GM23338 (cell line): ENCODE measurements around the gene TTC28. TPM values are rescaled to one million over a fixed set of nuclear protein-coding genes. Genes with fewer than 3 reads are reported as not detected.

ENCODE experiments used
- ATAC-seq: fragments of 200-7000 bp; cut with Tn5 transposase; 3 replicates; pipeline ENCODE4 v1.9.1; 2020
- DNase-seq: peaks from one replicate; pipeline ENCODE4 v3.0.0-alpha.2; 2015; ENCODE audit warnings: low spot score
- H2AFZ ChIP-seq: fragments of 200-600 bp; sonication (generic); 2 replicates; pipeline ENCODE4 v1.8.0; 2016; ENCODE audit warnings: antibody characterized with exemption, mild to moderate bottlenecking, moderate library complexity
- H3F3A ChIP-seq: fragments of 200-600 bp; sonication (generic); replicated peaks from 2 replicates; pipeline ENCODE4 v1.8.0; 2017; ENCODE audit warnings: antibody characterized with exemption, mixed run types, low read depth
- H3K27ac ChIP-seq: fragments of 200-600 bp; sonication (generic); 2 replicates; pipeline ENCODE4 v1.6.1; 2016; ENCODE audit warnings: low read depth
- H3K27me3 ChIP-seq: fragments of 200-600 bp; sonication (generic); 2 replicates; pipeline ENCODE4 v1.8.0; 2016; ENCODE audit warnings: mild to moderate bottlenecking, mixed run types, moderate library complexity; ENCODE audit not compliant: insufficient read depth
- H3K36me3 ChIP-seq: fragments of 200-600 bp; sonication (generic); 2 replicates; pipeline ENCODE4 v1.8.0; 2016; ENCODE audit warnings: mild to moderate bottlenecking; ENCODE audit not compliant: insufficient read depth
- H3K4me1 ChIP-seq: fragments of 200-600 bp; sonication (generic); 2 replicates; pipeline ENCODE4 v1.8.0; 2016; ENCODE audit warnings: mild to moderate bottlenecking, moderate library complexity; ENCODE audit not compliant: insufficient read depth
- H3K4me2 ChIP-seq: fragments of 200-600 bp; sonication (generic); 2 replicates; pipeline ENCODE4 v1.7.1; 2017; ENCODE audit warnings: mixed run types
- H3K4me3 ChIP-seq: fragments of 200-600 bp; sonication (generic); 2 replicates; pipeline ENCODE4 v1.6.1; 2016; ENCODE audit warnings: mixed run types
- H3K79me2 ChIP-seq: fragments of 200-600 bp; sonication (generic); replicated peaks from 2 replicates; pipeline ENCODE4 v1.8.0; 2017; ENCODE audit warnings: mild to moderate bottlenecking; ENCODE audit not compliant: insufficient read depth
- H3K9me2 ChIP-seq: fragments of 200-600 bp; sonication (generic); 2 replicates; pipeline ENCODE4 v1.8.0; 2017; ENCODE audit not compliant: insufficient read depth
- H4K20me1 ChIP-seq: fragments of 200-600 bp; sonication (generic); replicated peaks from 2 replicates; pipeline ENCODE4 v1.8.0; 2017; ENCODE audit warnings: mild to moderate bottlenecking; ENCODE audit not compliant: insufficient read depth
- H3K27ac Mint-ChIP-seq: 2 replicates; pipeline ENCODE4 v1.8.0; 2020; ENCODE audit warnings: inconsistent platforms, mild to moderate bottlenecking, moderate library complexity, mixed read lengths
- H3K27me3 Mint-ChIP-seq: 3 replicates; pipeline ENCODE4 v1.8.0; 2022; ENCODE audit warnings: low read depth, mild to moderate bottlenecking, moderate library complexity, mixed read lengths, inconsistent platforms; ENCODE audit not compliant: insufficient read depth, poor library complexity
- H3K36me3 Mint-ChIP-seq: 3 replicates; pipeline ENCODE4 v1.8.0; 2021; ENCODE audit warnings: low read depth, mild to moderate bottlenecking, inconsistent platforms, moderate library complexity, mixed read lengths
- H3K4me1 Mint-ChIP-seq: 3 replicates; pipeline ENCODE4 v1.8.0; 2020; ENCODE audit warnings: mild to moderate bottlenecking, inconsistent platforms, mixed read lengths
- H3K4me3 Mint-ChIP-seq: 3 replicates; pipeline ENCODE4 v1.8.0; 2021; ENCODE audit warnings: moderate library complexity, mild to moderate bottlenecking, inconsistent platforms, mixed read lengths
- H3K9me3 Mint-ChIP-seq: 3 replicates; pipeline ENCODE4 v1.8.0; 2020; ENCODE audit warnings: moderate library complexity, mild to moderate bottlenecking, inconsistent platforms, mixed read lengths
- CTCF ChIP-seq, 2 experiments: fragments of 200-600 bp in 1 of 2; sonication (generic) in 1 of 2; conservative IDR thresholded peaks; 2 replicates each; pipeline versions ENCODE4 v1.5.1 to v1.6.1; 2016 to 2017; ENCODE audit warnings: antibody characterized with exemption in 2 of 2, low read depth in 2 of 2, mild to moderate bottlenecking in 2 of 2, moderate library complexity in 1 of 2
- ETS1 ChIP-seq: IDR thresholded peaks from 2 replicates; pipeline ENCODE4 v1.6.1; 2016; ENCODE audit warnings: antibody characterized with exemption
- EZH2phosphoT487 ChIP-seq: fragments of 200-600 bp; sonication (generic); IDR thresholded peaks from one replicate; pipeline ENCODE4 v1.8.1; 2018; ENCODE audit warnings: antibody characterized with exemption; ENCODE audit not compliant: unreplicated experiment
- JUNB ChIP-seq: IDR thresholded peaks from one replicate; pipeline ENCODE4 v1.6.1; 2016; ENCODE audit warnings: antibody characterized with exemption; ENCODE audit not compliant: unreplicated experiment
- NANOG ChIP-seq: IDR thresholded peaks from 2 replicates; pipeline ENCODE4 v1.6.1; 2016; ENCODE audit warnings: antibody characterized with exemption, borderline replicate concordance
- REST ChIP-seq: IDR thresholded peaks from one replicate; pipeline ENCODE4 v1.6.1; 2018; ENCODE audit warnings: antibody characterized with exemption; ENCODE audit not compliant: unreplicated experiment
- STAT1 ChIP-seq: IDR thresholded peaks from one replicate; pipeline ENCODE4 v1.6.1; 2016; ENCODE audit warnings: antibody characterized with exemption; ENCODE audit not compliant: unreplicated experiment
- ZNF114 ChIP-seq: fragments of 250-450 bp; sonication (Bioruptor Pico); IDR thresholded peaks from 2 replicates; pipeline ENCODE4 v1.5.0; 2020; ENCODE audit warnings: mild to moderate bottlenecking, moderate library complexity
- ZNF462 ChIP-seq: fragments of 250-450 bp; sonication (Bioruptor Pico); IDR thresholded peaks from 2 replicates; pipeline ENCODE4 v1.5.0; 2020; ENCODE audit warnings: mild to moderate bottlenecking, moderate library complexity
- polyA plus RNA-seq: library from polyadenylated mRNA; unstranded; fragments of >200 nt; fragmentation: Nextera tagmentation; extraction: Ambion mirVana; gene quantifications from 2 replicates; pipeline ENCODE4 v1.2.1, GENCODE V29; 2016
- total RNA-seq: library from RNA; depleted of rRNA; stranded (reverse); fragments of >200 nt; shearing (Covaris generic); gene quantifications from 2 replicates; pipeline ENCODE4 v1.2.3, GENCODE V29; 2014

The TTC28 gene
- total and polyA plus RNA-seq, 2 experiments from 2014 or later = 4.5 to 16.1 TPM

GRCh38 chr22:28366856-28367255 is 312.8 kb downstream of the TTC28 start:
- Mint-ChIP-seq H3K27me3 (peaks cover 5% of the 10 kb centered on the region), H3K4me1 (no peaks in the 10 kb centered on the region), H3K9me3 (peaks cover 27% of the 10 kb centered on the region), H3K4me3 (no peak overlapping the region), H3K27ac (no peak overlapping the region), H3K36me3 (peaks cover 28% of the 10 kb centered on the region)
- no peaks in the 10 kb centered on the region for H3K79me2 ChIP-seq
- H3K4me1 ChIP-seq = no peaks in the 10 kb centered on the region
- H3K27ac ChIP-seq = no peak overlapping the region
- H3F3A ChIP-seq = no peaks in the 10 kb centered on the region
- H4K20me1 ChIP-seq = no peaks in the 10 kb centered on the region
- no peak overlapping the region for H3K4me3 ChIP-seq
- H3K27me3 ChIP-seq = no peaks in the 10 kb centered on the region
- H3K9me2 ChIP-seq = 0 out of 2 replicates have a peak, but pooled peaks cover 3% of the 10 kb centered on the region
- no peak for DNase-seq
- TF ChIP-seq STAT1 (no peak), EZH2phosphoT487 (no peak), ZNF114 (no peak), REST (no peak), NANOG (no peak), ETS1 (no peak), JUNB (no peak)
- no peak for ATAC-seq
- no peaks in the 10 kb centered on the region for H3K36me3 ChIP-seq
- no peak overlapping the region for H3K4me2 ChIP-seq
- no peak overlapping the region for H2AFZ ChIP-seq

GRCh38 chr22:28365371-28365770 is 314.3 kb downstream of the TTC28 start:
- Histone ChIP-seq H3K79me2 (no peaks in the 10 kb centered on the region), H3K4me2 (no peak overlapping the region), H2AFZ (no peak overlapping the region), H3K27ac (no peak overlapping the region), H3K4me3 (no peak overlapping the region), H3K9me2 (0 out of 2 replicates have a peak, but pooled peaks cover 3% of the 10 kb centered on the region), H3K27me3 (no peaks in the 10 kb centered on the region), H3K36me3 (no peaks in the 10 kb centered on the region), H3K4me1 (no peaks in the 10 kb centered on the region), H3F3A (no peaks in the 10 kb centered on the region), H4K20me1 (no peaks in the 10 kb centered on the region)
- DNase-seq (no peak), ATAC-seq (no peak)
- H3K36me3 Mint-ChIP-seq = peaks cover 30% of the 10 kb centered on the region
- no peaks in the 10 kb centered on the region for H3K4me1 Mint-ChIP-seq
- no peak overlapping the region for H3K4me3 Mint-ChIP-seq
- H3K27ac Mint-ChIP-seq = no peak overlapping the region
- H3K27me3 Mint-ChIP-seq = peaks cover 5% of the 10 kb centered on the region
- peaks cover 34% of the 10 kb centered on the region for H3K9me3 Mint-ChIP-seq
- no peak for TF ChIP-seq JUNB
- no peak for TF ChIP-seq ZNF462 (CRISPR knock-in tag)
- no peak for TF ChIP-seq CTCF (conservative IDR thresholded peaks at IDR 0.05; ENCODE audit: low read depth in 2 of 2)
